K562 (cell line): Measurements from ENCODE around the gene CLEC10A. TPM values are rescaled to one million over a fixed set of nuclear protein-coding genes. Genes with fewer than 3 reads are reported as not detected.

Experiments
- ATAC-seq: fragments of 200-7000 bp; cut with Tn5 transposase; 3 replicates; pipeline ENCODE4 v1.9.1; 2020; ENCODE audit warnings: moderate library complexity
- BruUV-seq: library from RNA; stranded (reverse); fragments of 400-500 nt; replicated peaks from 2 replicates; lab custom pipeline; 2021; lab: Mats Ljungman, UMichigan
- CTCF ChIA-PET: fragments of 300-600 bp; formaldehyde crosslinking; extraction: SDS; loops from one replicate; lab custom pipeline; 2021; ENCODE audit warnings: low intra/inter-chr PET ratio; lab: Yijun Ruan, JAX
- POLR2A ChIA-PET: fragments of 300-600, 350-650 bp; sonication (Branson Sonifier 250); formaldehyde crosslinking; extraction: SDS; loops from one replicate; lab custom pipeline; 2021; ENCODE audit warnings: antibody characterized with exemption, inconsistent platforms; lab: Yijun Ruan, JAX
- DNase-seq, 4 experiments: peaks; one replicate each; pipeline versions ENCODE4 v3.0.0 to v3.0.0-alpha.2; 2011 to 2018; ENCODE audit warnings: low spot score in 3 of 4, mixed read lengths in 3 of 4; ENCODE audit errors: extremely low read depth in 1 of 4
- FAIRE-seq: peaks from 2 replicates; lab custom pipeline; 2011; peaks lifted over from hg19 to GRCh38; lab: Jason Lieb, UNC
- H2AFZ ChIP-seq: 2 replicates; pipeline ENCODE4 v1.6.0; 2011; ENCODE audit warnings: low read depth, low read length, control low read depth, inconsistent platforms
- H3K27ac ChIP-seq: fragments of 200-600 bp; 3 replicates; pipeline ENCODE4 v1.8.0; 2011; ENCODE audit warnings: low read depth, mild to moderate bottlenecking, control low read depth, inconsistent platforms, low read length, moderate library complexity, mixed read lengths; ENCODE audit errors: extremely low read depth
- H3K27me3 ChIP-seq, 2 experiments: fragments of 300-600 bp in 1 of 2; 2 replicates in 1 of 2; 3 replicates in 1 of 2; pipeline versions ENCODE4 v1.6.0 to v1.8.0; 2011; ENCODE audit warnings: inconsistent platforms in 2 of 2, low read length in 2 of 2, mild to moderate bottlenecking in 1 of 2, mixed read lengths in 1 of 2, moderate library complexity in 1 of 2; ENCODE audit not compliant: control insufficient read depth in 2 of 2, insufficient read depth in 2 of 2
- H3K36me3 ChIP-seq: fragments of 300-600 bp; 3 replicates; pipeline ENCODE4 v1.8.0; 2011; ENCODE audit warnings: mild to moderate bottlenecking, low read length, inconsistent platforms; ENCODE audit not compliant: control insufficient read depth, insufficient read depth
- H3K4me1 ChIP-seq, 2 experiments: fragments of 200-600 bp in 1 of 2; replicated peaks in 1 of 2; 2 replicates in 1 of 2; 3 replicates in 1 of 2; pipeline versions ENCODE4 v1.5.1 to v1.8.0; 2011; ENCODE audit warnings: inconsistent platforms in 2 of 2, low read length in 2 of 2, mild to moderate bottlenecking in 1 of 2, mixed read lengths in 1 of 2, moderate library complexity in 1 of 2; ENCODE audit not compliant: control insufficient read depth in 2 of 2, insufficient read depth in 2 of 2
- H3K4me2 ChIP-seq: 2 replicates; pipeline ENCODE4 v1.6.1; 2011; ENCODE audit warnings: low read length, control low read depth, inconsistent platforms, mixed read lengths; ENCODE audit not compliant: insufficient read depth
- H3K4me3 ChIP-seq: fragments of 200-600 bp; sonication (generic), shearing (Covaris generic); 2 replicates; pipeline ENCODE4 v1.5.1; 2016; ENCODE audit warnings: control low read depth, inconsistent platforms
- H3K79me2 ChIP-seq: fragments of 200-600 bp; 3 replicates; pipeline ENCODE4 v1.8.0; 2011; ENCODE audit warnings: low read length, inconsistent platforms; ENCODE audit not compliant: control insufficient read depth, insufficient read depth
- H3K9ac ChIP-seq, 2 experiments: 2 replicates each; pipeline versions ENCODE4 v1.6.0 to v1.6.1; 2011; ENCODE audit warnings: low read depth in 2 of 2, low read length in 2 of 2, control low read depth in 1 of 2, inconsistent platforms in 1 of 2, mild to moderate bottlenecking in 1 of 2, mixed read lengths in 1 of 2; ENCODE audit not compliant: insufficient read depth in 1 of 2
- H3K9me1 ChIP-seq: one replicate; pipeline ENCODE4 v1.6.0; 2011; ENCODE audit warnings: inconsistent platforms, mild to moderate bottlenecking, low read length, moderate library complexity; ENCODE audit not compliant: control insufficient read depth, insufficient read depth
- H3K9me3 ChIP-seq: replicated peaks from 2 replicates; pipeline ENCODE4 v1.5.1; 2011; ENCODE audit warnings: low read depth, low read length, inconsistent platforms; ENCODE audit not compliant: control insufficient read depth, insufficient read depth
- H4K20me1 ChIP-seq: replicated peaks from 2 replicates; pipeline ENCODE4 v1.6.1; 2011; ENCODE audit warnings: low read length, inconsistent platforms, mixed read lengths; ENCODE audit not compliant: control insufficient read depth, insufficient read depth
- CREB3L1 ChIP-seq: fragments of 450-650 bp; IDR thresholded peaks from 2 replicates; pipeline ENCODE4 v1.6.1; 2014; ENCODE audit warnings: low read depth, mild to moderate bottlenecking, moderate library complexity, borderline replicate concordance
- FOXO4 ChIP-seq: fragments of 450-650 bp; formaldehyde crosslinking; IDR thresholded peaks from 2 replicates; pipeline ENCODE4 v1.4.0; 2020; ENCODE audit warnings: mild to moderate bottlenecking, moderate library complexity
- ILK ChIP-seq: fragments of 450-650 bp; IDR thresholded peaks from 2 replicates; pipeline ENCODE4 v1.6.1; 2016; ENCODE audit warnings: missing genetic modification characterization, low read depth, mild to moderate bottlenecking, missing compliant biosample characterization, moderate library complexity, borderline replicate concordance
- KLF16 ChIP-seq: IDR thresholded peaks from 2 replicates; pipeline ENCODE4 v1.6.1; 2016; ENCODE audit warnings: antibody characterized with exemption
- MEF2A ChIP-seq: IDR thresholded peaks from 2 replicates; pipeline ENCODE4 v1.6.1; 2011; ENCODE audit warnings: low read depth, mild to moderate bottlenecking, low read length, moderate library complexity; ENCODE audit not compliant: control insufficient read depth
- NFIC ChIP-seq: fragments of 450-650 bp; IDR thresholded peaks from 2 replicates; pipeline ENCODE4 v1.6.1; 2017; ENCODE audit warnings: mild to moderate bottlenecking, inconsistent platforms
- RERE ChIP-seq: sonication (generic); formaldehyde crosslinking; IDR thresholded peaks from 2 replicates; pipeline ENCODE4 v1.8.0; 2023; ENCODE audit warnings: missing genetic modification reagents, mild to moderate bottlenecking, borderline replicate concordance
- TEAD4 ChIP-seq, 2 experiments: sonication (generic) in 1 of 2; formaldehyde crosslinking in 1 of 2; IDR thresholded peaks; 2 replicates each; pipeline versions ENCODE4 v1.6.1 to v1.8.0; 2012 to 2022; ENCODE audit warnings: borderline replicate concordance in 1 of 2, inconsistent platforms in 1 of 2, low read length in 1 of 2, mild to moderate bottlenecking in 1 of 2, missing genetic modification reagents in 1 of 2
- TFAM ChIP-seq: fragments of 250-450 bp; sonication (Bioruptor Pico); conservative IDR thresholded peaks from 2 replicates; pipeline ENCODE4 v1.5.0; 2021; ENCODE audit warnings: mild to moderate bottlenecking, moderate library complexity
- ZNF639 ChIP-seq, 2 experiments: fragments of 200-800 bp in 1 of 2; sonication (Bioruptor generic) in 1 of 2; sonication (generic) in 1 of 2; formaldehyde crosslinking in 1 of 2; IDR thresholded peaks in 1 of 2; conservative IDR thresholded peaks in 1 of 2; 2 replicates each; pipeline versions ENCODE4 v1.5.0 to v1.6.1; 2016 to 2020; ENCODE audit warnings: missing compliant biosample characterization in 1 of 2, missing genetic modification characterization in 1 of 2, missing genetic modification reagents in 1 of 2
- WGBS: fragments of 100-300 bp; shearing (Covaris generic); methylation state at CpG from one replicate; pipeline ENCODE4 v1.1.6; 2016; ENCODE audit warnings: low coverage, mixed read lengths; ENCODE audit not compliant: insufficient coverage; ENCODE audit errors: missing lambda C conversion rate; 5-methylcytosine and 5-hydroxymethylcytosine counted together
- in situ Hi-C: fragments of 300-500 bp; cut with MboI; formaldehyde crosslinking; loops from 4 replicates; pipeline ENCODE4 v1.15.0; 2018; ENCODE audit warnings: inconsistent platforms, mixed read lengths
- intact Hi-C: fragments of 100-400 bp; cut with micrococcal nuclease; formaldehyde crosslinking; loops from 2 replicates; pipeline ENCODE4 v1.14.2; 2022
- polyA plus RNA-seq, 8 experiments: library from polyadenylated mRNA; depleted of rRNA in 4 of 8; stranded (reverse) in 5 of 8; unstranded in 3 of 8; fragments of >200 nt; fragmentation: Nextera tagmentation in 2 of 8; fragmentation: Illumina TruSeq in 1 of 8; extraction: Ambion mirVana in 2 of 8; extraction: Trizol in 1 of 8; gene quantifications; 2 replicates each; pipeline versions ENCODE4 v1.2.1 to v1.2.3, GENCODE V29; 2011 to 2014; ENCODE audit warnings: inconsistent platforms in 1 of 8, missing spikeins in 1 of 8
- total RNA-seq, 7 experiments: library from RNA; depleted of rRNA in 6 of 7; stranded (reverse); fragments of >200 nt in 6 of 7; fragmentation: Illumina TruSeq in 2 of 7; extraction: Trizol in 2 of 7; gene quantifications; 2 replicates each; pipeline versions ENCODE4 v1.2.1 to v1.2.3, GENCODE V29; 2011 to 2021; ENCODE audit warnings: low replicate concordance in 1 of 7

CLEC10A gene
- total and polyA plus RNA-seq, 9 of the 15 experiments (the other 6 are each of a cell fraction or from before 2014, with no cell fraction given), result 0.04 to 0.11 (median 0.05) TPM; not detected in 6

GRCh38 chr17:7114241-7114874 is 34.3 kb upstream of the CLEC10A start, which contains the start of gene ASGR2:
ASGR2 (minus strand) TSS chr17:7114822; CDS start chr17:7114240, 582 bp downstream.
- POLR2A ChIA-PET, result no interaction called here
- CTCF ChIA-PET, result no interaction called here
- DNase-seq (no peak), FAIRE-seq (no peak), ATAC-seq (no peak)
- H3K9ac ChIP-seq, result no peak within 1 kb of the TSS
- H3K9me1 ChIP-seq, result no peaks in the 10 kb centered on the region
- H3K4me2 ChIP-seq, result no peak within 1 kb of the TSS
- WGBS, result 3% methylated on average over 4 of the region's 14 CpGs
- no peaks in the 10 kb centered on the region for H3K9me3 ChIP-seq
- intact Hi-C loops (no loop called here), in situ Hi-C loops (no loop called here)
- no peaks in the 10 kb centered on the region; a peak in 1 of 5 replicates for H3K4me1 ChIP-seq
- no peak within 1 kb of the TSS; the same call in 2 of the 3 replicates for H3K27ac ChIP-seq
- H4K20me1 ChIP-seq, result no peaks in the 10 kb centered on the region
- H3K36me3 ChIP-seq, result no peaks in the 10 kb centered on the region
- no peak within 1 kb of the TSS for H3K4me3 ChIP-seq
- no peaks in the 10 kb centered on the region for H3K79me2 ChIP-seq
- no TSS peak for BruUV-seq
- peaks cover 8 to 33% of the 10 kb centered on the region in 2 experiments for H3K27me3 ChIP-seq
- H2AFZ ChIP-seq, result no peak within 1 kb of the TSS
- TF ChIP-seq ZNF639 (CRISPR knock-in tag; conservative IDR thresholded peaks at IDR 0.05 in 1 of 2, IDR thresholded peaks at IDR 0.05 in 1 of 2) (no peak), FOXO4 (CRISPR knock-in tag) (no peak), MEF2A (no peak), CREB3L1 (no peak), RERE (CRISPR knock-in tag) (no peak), ILK (tag) (no peak), KLF16 (no peak), TEAD4 (IDR thresholded peaks at IDR 0.05; ENCODE audit: low read length) (no peak), TEAD4 (CRISPR knock-in tag; IDR thresholded peaks at IDR 0.05; ENCODE audit: borderline replicate concordance) (no peak), NFIC (no peak), TFAM (CRISPR knock-in tag) (no peak)
